Ovary (tissue), 3 donors: Measurements from ENCODE around the gene FER.

Source experiments
- POLR2A ChIP-seq: fragments of 450-650 bp; IDR thresholded peaks from one replicate; pipeline ENCODE4 v1.6.1; 2017; ENCODE audit warnings: antibody characterized with exemption, mild to moderate bottlenecking, moderate library complexity
- TF ChIP-seq, protein P1 (sequence below), 3 donors: fragments of 450-650 bp in 2 of 3; fragments of 200-600 bp in 1 of 3; IDR thresholded peaks; one replicate each; pipeline versions ENCODE4 v1.5.1 to v1.8.0; 2016 to 2022; ENCODE audit warnings: antibody characterized with exemption in 3 of 3, mild to moderate bottlenecking in 1 of 3
- donor health status: DM: no; HTN: no; CAD: no.

DNA sequence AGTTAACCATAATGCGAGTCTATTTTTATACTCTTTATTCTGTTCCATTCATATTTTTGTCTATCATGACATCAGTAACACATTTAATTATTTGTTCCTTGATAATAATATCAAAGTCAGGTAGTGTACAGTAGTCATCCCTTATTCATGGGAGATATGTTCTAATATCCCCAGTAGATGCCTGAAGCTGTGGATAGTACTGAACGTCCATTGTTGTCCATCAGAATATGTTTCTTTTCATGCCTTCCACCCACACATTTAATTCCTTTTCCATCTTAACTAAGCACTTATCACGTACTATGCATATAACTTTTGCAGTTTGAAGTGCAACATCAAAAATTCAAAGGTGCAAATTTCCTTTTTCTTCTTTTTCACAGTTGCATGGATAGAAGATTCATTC is 53.6 kb downstream of the FER start:
- TF ChIP-seq POLR2A, result no peak
- TF ChIP-seq, protein P1, sequence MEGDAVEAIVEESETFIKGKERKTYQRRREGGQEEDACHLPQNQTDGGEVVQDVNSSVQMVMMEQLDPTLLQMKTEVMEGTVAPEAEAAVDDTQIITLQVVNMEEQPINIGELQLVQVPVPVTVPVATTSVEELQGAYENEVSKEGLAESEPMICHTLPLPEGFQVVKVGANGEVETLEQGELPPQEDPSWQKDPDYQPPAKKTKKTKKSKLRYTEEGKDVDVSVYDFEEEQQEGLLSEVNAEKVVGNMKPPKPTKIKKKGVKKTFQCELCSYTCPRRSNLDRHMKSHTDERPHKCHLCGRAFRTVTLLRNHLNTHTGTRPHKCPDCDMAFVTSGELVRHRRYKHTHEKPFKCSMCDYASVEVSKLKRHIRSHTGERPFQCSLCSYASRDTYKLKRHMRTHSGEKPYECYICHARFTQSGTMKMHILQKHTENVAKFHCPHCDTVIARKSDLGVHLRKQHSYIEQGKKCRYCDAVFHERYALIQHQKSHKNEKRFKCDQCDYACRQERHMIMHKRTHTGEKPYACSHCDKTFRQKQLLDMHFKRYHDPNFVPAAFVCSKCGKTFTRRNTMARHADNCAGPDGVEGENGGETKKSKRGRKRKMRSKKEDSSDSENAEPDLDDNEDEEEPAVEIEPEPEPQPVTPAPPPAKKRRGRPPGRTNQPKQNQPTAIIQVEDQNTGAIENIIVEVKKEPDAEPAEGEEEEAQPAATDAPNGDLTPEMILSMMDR (IDR thresholded peaks at IDR 0.05), result no peak
